Kidney (tissue), 14 donors: Measurements from ENCODE around the gene NDUFAF8. TPM values are rescaled to one million over a fixed set of nuclear protein-coding genes. Genes with fewer than 3 reads are reported as not detected.

Experiments
- DNase-seq, 5 donors: peaks; one replicate each; pipeline ENCODE4 v3.0.0-alpha.2; 2013 to 2020
- FAIRE-seq: peaks from 2 replicates; lab custom pipeline; 2012; peaks lifted over from hg19 to GRCh38; lab: Jason Lieb, UNC
- H3K27ac ChIP-seq, 2 donors: one replicate each; pipeline ENCODE4 v1.7.0; 2013; ENCODE audit warnings: low read depth in 2 of 2, low read length in 2 of 2, inconsistent platforms in 1 of 2
- H3K27me3 ChIP-seq: one replicate; pipeline ENCODE4 v1.7.1; 2013; ENCODE audit warnings: low read length, inconsistent platforms; ENCODE audit not compliant: control insufficient read depth, insufficient read depth
- H3K36me3 ChIP-seq, 3 donors: one replicate each; pipeline versions ENCODE4 v1.7.0 to v1.7.1; 2013; ENCODE audit warnings: low read length in 3 of 3, control low read depth in 1 of 3, inconsistent platforms in 1 of 3; ENCODE audit not compliant: insufficient read depth in 3 of 3, control insufficient read depth in 2 of 3
- H3K4me1 ChIP-seq, 3 donors: one replicate each; pipeline versions ENCODE4 v1.7.0 to v1.7.1; 2013; ENCODE audit warnings: low read length in 3 of 3, inconsistent platforms in 1 of 3, low read depth in 1 of 3; ENCODE audit not compliant: control insufficient read depth in 2 of 3, insufficient read depth in 2 of 3
- H3K4me3 ChIP-seq, 3 donors: one replicate each; pipeline versions ENCODE4 v1.7.0 to v1.8.1; 2013; ENCODE audit warnings: low read length in 3 of 3, control low read depth in 1 of 3, inconsistent platforms in 1 of 3
- H3K9ac ChIP-seq, 3 donors: one replicate each; pipeline versions ENCODE4 v1.7.0 to v1.7.1; 2013; ENCODE audit warnings: low read length in 3 of 3, control low read depth in 1 of 3, inconsistent platforms in 1 of 3
- H3K9me3 ChIP-seq, 3 donors: one replicate each; pipeline versions ENCODE4 v1.7.0 to v1.7.1; 2013; ENCODE audit warnings: low read length in 3 of 3, control low read depth in 1 of 3, inconsistent platforms in 1 of 3; ENCODE audit not compliant: control insufficient read depth in 2 of 3, insufficient read depth in 1 of 3
- intact Hi-C: fragments of 100-400 bp; cut with DNase I; formaldehyde crosslinking; loops from one replicate; pipeline ENCODE4 v1.11.1; 2022
- polyA plus RNA-seq: library from polyadenylated mRNA; stranded (reverse); fragments of 350-450 nt; fragmentation: Illumina TruSeq; extraction: RNeasy Lipid Tissue Mini Kit (QIAGEN cat#74804); gene quantifications from one replicate; pipeline ENCODE4 v1.2.3, GENCODE V29; 2014; ENCODE audit warnings: low read depth, low replicate concordance; ENCODE audit not compliant: insufficient read depth
- total RNA-seq: library from RNA; stranded (reverse); fragmentation: NEBNext Ultra II Directional; extraction: Animal tissue kit (Norgen Biotek cat#: 25700); gene quantifications from one replicate; pipeline ENCODE4 v1.2.1, GENCODE V29; 2021
- TF ChIP-seq, protein P1 (sequence below): IDR thresholded peaks from 3 replicates; pipeline ENCODE4 v1.5.1; 2012; ENCODE audit warnings: mild to moderate bottlenecking, moderate library complexity, borderline replicate concordance; ENCODE audit not compliant: insufficient read depth; ENCODE audit errors: extremely low read depth
- donor health status: control.
- donor health status: control.
- donor health status: control.
- donor health status: control.
- donor health status: control.
- donor health status: DM: yes; HTN: yes; CAD: no.
- donor health status: Normal renal cell carcinoma (clear cell type).

Gene NDUFAF8
- total and polyA plus RNA-seq, 2 donors from 2014 or later, result 38.6 to 134 TPM

DNA sequence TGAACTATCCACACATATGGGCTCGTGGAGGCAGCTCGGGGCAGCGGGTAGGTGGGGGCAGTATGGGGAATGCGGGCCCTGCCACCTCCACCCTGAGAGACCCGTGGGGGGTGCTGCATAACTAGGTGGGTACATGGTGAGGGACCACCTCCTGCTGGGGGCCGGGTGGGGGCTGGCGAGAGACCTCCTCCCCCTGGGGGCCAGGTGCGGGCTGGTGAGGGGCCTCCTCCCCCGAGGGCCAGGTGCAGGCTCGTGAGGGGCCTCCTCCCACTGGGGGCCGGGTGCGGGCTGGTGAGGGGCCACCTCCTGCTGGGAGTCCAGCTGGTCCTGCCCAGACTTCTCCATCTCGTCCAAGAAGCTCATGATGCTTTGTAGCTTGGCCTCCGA lies 41.7 kb upstream of the NDUFAF8 start:
- Histone ChIP-seq H3K36me3 (no peaks in the 10 kb centered on the region), H3K27ac (no peak overlapping the region), H3K9ac (no peak overlapping the region), H3K9me3 (no peaks in the 10 kb centered on the region), H3K4me1 (peaks cover 0 to 3% (median 0%) of the 10 kb centered on the region in 3 donors), H3K4me3 (no peak overlapping the region), H3K27me3 (no peaks in the 10 kb centered on the region)
- DNase-seq (no peak), FAIRE-seq (no peak)
- intact Hi-C loops, result no loop called here
- TF ChIP-seq, protein P1, sequence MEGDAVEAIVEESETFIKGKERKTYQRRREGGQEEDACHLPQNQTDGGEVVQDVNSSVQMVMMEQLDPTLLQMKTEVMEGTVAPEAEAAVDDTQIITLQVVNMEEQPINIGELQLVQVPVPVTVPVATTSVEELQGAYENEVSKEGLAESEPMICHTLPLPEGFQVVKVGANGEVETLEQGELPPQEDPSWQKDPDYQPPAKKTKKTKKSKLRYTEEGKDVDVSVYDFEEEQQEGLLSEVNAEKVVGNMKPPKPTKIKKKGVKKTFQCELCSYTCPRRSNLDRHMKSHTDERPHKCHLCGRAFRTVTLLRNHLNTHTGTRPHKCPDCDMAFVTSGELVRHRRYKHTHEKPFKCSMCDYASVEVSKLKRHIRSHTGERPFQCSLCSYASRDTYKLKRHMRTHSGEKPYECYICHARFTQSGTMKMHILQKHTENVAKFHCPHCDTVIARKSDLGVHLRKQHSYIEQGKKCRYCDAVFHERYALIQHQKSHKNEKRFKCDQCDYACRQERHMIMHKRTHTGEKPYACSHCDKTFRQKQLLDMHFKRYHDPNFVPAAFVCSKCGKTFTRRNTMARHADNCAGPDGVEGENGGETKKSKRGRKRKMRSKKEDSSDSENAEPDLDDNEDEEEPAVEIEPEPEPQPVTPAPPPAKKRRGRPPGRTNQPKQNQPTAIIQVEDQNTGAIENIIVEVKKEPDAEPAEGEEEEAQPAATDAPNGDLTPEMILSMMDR, result no peak

DNA sequence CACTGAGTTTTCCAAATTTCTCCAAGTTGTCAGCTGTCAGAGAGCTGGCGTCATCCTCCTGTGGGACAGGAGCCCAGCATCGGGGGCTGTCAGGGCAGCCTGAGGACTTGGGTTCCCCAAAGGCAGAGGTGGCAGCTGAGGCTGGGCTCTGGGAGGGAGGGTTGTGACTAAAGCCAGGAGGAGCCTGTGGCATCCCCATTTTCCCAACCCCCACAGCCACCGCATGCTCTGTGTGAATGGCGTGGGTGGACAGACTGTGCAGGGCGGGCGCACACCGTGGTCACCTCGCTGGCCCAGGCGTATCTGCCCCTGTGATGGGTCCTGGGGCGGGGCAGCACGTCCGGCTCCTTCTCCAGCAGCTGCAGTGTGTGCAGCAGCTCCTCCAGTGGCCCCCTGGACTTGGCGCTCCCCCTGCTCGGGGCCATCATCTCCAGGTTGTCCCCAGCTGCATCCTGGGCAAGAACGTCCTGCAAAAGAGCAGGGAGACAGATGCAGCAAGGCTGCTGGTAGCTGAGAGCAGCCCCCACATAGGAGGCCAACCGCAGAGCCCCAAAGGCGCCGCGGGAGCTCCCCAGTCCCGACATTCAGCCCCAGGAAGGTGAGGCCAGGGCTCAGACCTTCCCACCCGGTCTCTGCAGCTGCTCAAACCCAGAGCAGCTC lies 41.2 kb upstream of the NDUFAF8 start:
- Histone ChIP-seq H3K27ac (no peak overlapping the region), H3K9me3 (no peaks in the 10 kb centered on the region), H3K27me3 (no peaks in the 10 kb centered on the region), H3K4me3 (no peak overlapping the region), H3K4me1 (peaks cover 0 to 3% (median 0%) of the 10 kb centered on the region in 3 donors), H3K36me3 (no peaks in the 10 kb centered on the region), H3K9ac (no peak overlapping the region)
- intact Hi-C loops, result no loop called here
- DNase-seq, result no peak
- TF ChIP-seq, protein P1, result no peak
- no peak for FAIRE-seq

DNA sequence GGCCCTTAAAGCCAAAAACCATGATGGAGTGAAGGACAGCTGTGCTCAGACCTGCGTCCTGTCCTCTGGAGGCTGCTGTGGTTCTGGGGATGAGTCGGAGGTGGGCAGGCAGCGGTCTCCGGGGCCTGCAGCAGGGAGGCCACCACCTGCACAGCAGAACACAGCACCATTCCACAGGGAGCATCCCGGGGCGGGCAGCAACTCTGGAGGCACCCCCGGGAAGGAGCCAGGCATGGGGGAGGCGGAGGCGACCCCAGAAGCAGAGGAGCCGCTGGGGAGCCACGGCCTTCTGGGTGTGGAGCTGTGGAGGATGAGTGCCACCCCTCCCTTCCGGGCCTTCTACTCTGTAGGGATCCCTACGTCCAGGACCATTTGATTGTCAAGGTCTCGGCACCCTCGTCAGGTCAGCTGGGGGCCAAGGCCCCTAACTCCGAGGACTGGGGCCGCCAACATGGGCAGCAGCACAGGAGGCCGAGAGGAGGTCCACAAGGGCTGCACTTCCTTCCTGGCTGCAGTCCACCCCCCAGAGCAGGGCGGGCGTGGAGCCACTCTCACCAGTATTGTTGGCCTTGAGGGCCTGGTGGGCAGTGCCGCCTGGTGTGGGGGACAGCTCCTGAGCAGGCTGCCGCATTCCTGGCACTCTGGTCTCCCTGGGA lies 40.2 kb upstream of the NDUFAF8 start:
- no peak overlapping the region for H3K4me3 ChIP-seq
- H3K4me1 ChIP-seq, result peaks cover 0 to 3% (median 0%) of the 10 kb centered on the region in 3 donors
- no peaks in the 10 kb centered on the region for H3K27me3 ChIP-seq
- intact Hi-C loops, result no loop called here
- FAIRE-seq (no peak), DNase-seq (no peak)
- TF ChIP-seq, protein P1, result no peak
- H3K9ac ChIP-seq, result no peak overlapping the region
- H3K36me3 ChIP-seq, result no peaks in the 10 kb centered on the region
- H3K9me3 ChIP-seq, result no peaks in the 10 kb centered on the region
- no peak overlapping the region for H3K27ac ChIP-seq
